ENCODE measurements around the gene MFNG.

The MFNG gene

GRCh38 chr22:37423283-37423682 is 62.9 kb downstream of the MFNG start:
- DNase-seq (ENCODE audit: low spot score): no peak

GRCh38 chr22:37421468-37421877 is 64.7 kb downstream of the MFNG start:
- no peak for DNase-seq (ENCODE audit: low spot score)

GRCh38 chr22:37420686-37421467 is 65.3 kb downstream of the MFNG start:
- no peak for DNase-seq (ENCODE audit: low spot score)

- peak; percentile 59 for DNase-seq (ENCODE audit: low spot score)
Observed at GRCh38 chr22:37419969-37420685, 66.1 kb downstream of the MFNG start.

GRCh38 chr22:37419370-37419968 is 66.7 kb downstream of the MFNG start:
- no peak for DNase-seq (ENCODE audit: low spot score)

Data from SW480 (cell line).